SK-N-SH (cell line): ENCODE measurements around the gene ARHGAP6.

Source experiments
- EP300 ChIP-seq, 2 experiments: IDR thresholded peaks; 2 replicates each; pipeline versions ENCODE4 v1.4.0 to v1.6.1; 2012; ENCODE audit warnings: borderline replicate concordance in 1 of 2, low read depth in 1 of 2, low read length in 1 of 2
- FOSL2 ChIP-seq: IDR thresholded peaks from 2 replicates; pipeline ENCODE4 v1.4.0; 2012; ENCODE audit warnings: low read depth, mild to moderate bottlenecking, moderate library complexity, borderline replicate concordance
- MXI1 ChIP-seq: IDR thresholded peaks from 2 replicates; pipeline ENCODE4 v1.6.1; 2012; ENCODE audit warnings: mild to moderate bottlenecking, low read depth, low read length, improper control_type of control experiment
- NFIC ChIP-seq: IDR thresholded peaks from 2 replicates; pipeline ENCODE4 v1.4.0; 2012; ENCODE audit warnings: borderline replicate concordance
- POLR2AphosphoS5 ChIP-seq: IDR thresholded peaks from 2 replicates; pipeline ENCODE4 v1.6.1; 2012; ENCODE audit warnings: low read depth, low read length
- RAD21 ChIP-seq: IDR thresholded peaks from 2 replicates; pipeline ENCODE4 v1.6.1; 2012; ENCODE audit warnings: mild to moderate bottlenecking, low read length
- RCOR1 ChIP-seq: fragments of 150-350 bp; IDR thresholded peaks from 2 replicates; pipeline ENCODE4 v1.6.1; 2017; ENCODE audit warnings: antibody characterized with exemption, low read length
- RFX5 ChIP-seq: IDR thresholded peaks from 2 replicates; pipeline ENCODE4 v1.6.1; 2012; ENCODE audit warnings: mild to moderate bottlenecking, improper control_type of control experiment, low read length
- SIN3A ChIP-seq: IDR thresholded peaks from 2 replicates; pipeline ENCODE4 v1.6.1; 2012; ENCODE audit warnings: low read depth, mild to moderate bottlenecking, low read length, moderate library complexity, borderline replicate concordance
- SMC3 ChIP-seq: IDR thresholded peaks from 2 replicates; pipeline ENCODE4 v1.6.1; 2012; ENCODE audit warnings: low read depth, low read length, improper control_type of control experiment
- YY1 ChIP-seq: IDR thresholded peaks from 2 replicates; pipeline ENCODE4 v1.4.0; 2012; ENCODE audit warnings: low read depth, mild to moderate bottlenecking
- TF ChIP-seq, protein P1 (sequence below): fragments of 150-350 bp; IDR thresholded peaks from 2 replicates; pipeline ENCODE4 v1.6.1; 2017; ENCODE audit warnings: antibody characterized with exemption, low read length, low read depth, borderline replicate concordance
- TF ChIP-seq, protein P2 (sequence below): fragments of 200-600 bp; sonication (generic); IDR thresholded peaks from 2 replicates; pipeline ENCODE4 v1.6.1; 2017; ENCODE audit warnings: antibody characterized with exemption, mild to moderate bottlenecking, moderate library complexity

DNA sequence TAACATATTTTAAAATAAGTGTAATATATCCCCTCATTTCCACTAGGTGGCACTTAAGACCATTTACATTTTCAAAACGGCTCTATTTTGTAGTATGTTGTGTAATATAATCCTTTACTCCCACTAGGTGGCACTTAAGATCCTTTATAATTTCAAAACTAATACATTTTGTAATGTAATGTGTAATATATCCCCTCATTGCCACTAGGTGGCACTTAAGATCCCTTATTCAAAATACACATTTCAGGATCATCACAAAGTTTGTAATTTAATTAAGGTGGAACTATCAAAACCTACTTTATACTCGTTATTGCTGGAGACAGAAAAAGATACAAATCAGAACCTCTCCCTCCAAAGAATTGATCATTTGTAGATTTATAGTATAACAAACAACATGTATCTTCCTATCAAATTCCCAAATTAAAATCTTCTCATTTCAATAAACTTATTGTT, 132.5 kb downstream of the ARHGAP6 start:
- TF ChIP-seq, protein P1, sequence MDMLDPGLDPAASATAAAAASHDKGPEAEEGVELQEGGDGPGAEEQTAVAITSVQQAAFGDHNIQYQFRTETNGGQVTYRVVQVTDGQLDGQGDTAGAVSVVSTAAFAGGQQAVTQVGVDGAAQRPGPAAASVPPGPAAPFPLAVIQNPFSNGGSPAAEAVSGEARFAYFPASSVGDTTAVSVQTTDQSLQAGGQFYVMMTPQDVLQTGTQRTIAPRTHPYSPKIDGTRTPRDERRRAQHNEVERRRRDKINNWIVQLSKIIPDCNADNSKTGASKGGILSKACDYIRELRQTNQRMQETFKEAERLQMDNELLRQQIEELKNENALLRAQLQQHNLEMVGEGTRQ = no peak
- TF ChIP-seq, protein P2, sequence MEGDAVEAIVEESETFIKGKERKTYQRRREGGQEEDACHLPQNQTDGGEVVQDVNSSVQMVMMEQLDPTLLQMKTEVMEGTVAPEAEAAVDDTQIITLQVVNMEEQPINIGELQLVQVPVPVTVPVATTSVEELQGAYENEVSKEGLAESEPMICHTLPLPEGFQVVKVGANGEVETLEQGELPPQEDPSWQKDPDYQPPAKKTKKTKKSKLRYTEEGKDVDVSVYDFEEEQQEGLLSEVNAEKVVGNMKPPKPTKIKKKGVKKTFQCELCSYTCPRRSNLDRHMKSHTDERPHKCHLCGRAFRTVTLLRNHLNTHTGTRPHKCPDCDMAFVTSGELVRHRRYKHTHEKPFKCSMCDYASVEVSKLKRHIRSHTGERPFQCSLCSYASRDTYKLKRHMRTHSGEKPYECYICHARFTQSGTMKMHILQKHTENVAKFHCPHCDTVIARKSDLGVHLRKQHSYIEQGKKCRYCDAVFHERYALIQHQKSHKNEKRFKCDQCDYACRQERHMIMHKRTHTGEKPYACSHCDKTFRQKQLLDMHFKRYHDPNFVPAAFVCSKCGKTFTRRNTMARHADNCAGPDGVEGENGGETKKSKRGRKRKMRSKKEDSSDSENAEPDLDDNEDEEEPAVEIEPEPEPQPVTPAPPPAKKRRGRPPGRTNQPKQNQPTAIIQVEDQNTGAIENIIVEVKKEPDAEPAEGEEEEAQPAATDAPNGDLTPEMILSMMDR = peak; percentile 99
- TF ChIP-seq RCOR1 (no peak), YY1 (no peak), MXI1 (no peak), SIN3A (no peak), SMC3 (peak; percentile 73), EP300 (IDR thresholded peaks at IDR 0.05; ENCODE audit: borderline replicate concordance in 1 of 2, low read depth in 1 of 2, low read length in 1 of 2) (no peak), POLR2AphosphoS5 (no peak), NFIC (no peak), RAD21 (peak; percentile 84), RFX5 (no peak), FOSL2 (no peak)
